ENCODE data around the gene LGALS9B.
"Not testable (repeated sequence)": the region's sequence is repeated elsewhere in the genome, so short reads cannot be mapped to it uniquely, and the experiment has no call there.

Gene LGALS9B

GRCh38 chr17:20469107-20469506, 1.8 kb upstream of the LGALS9B start:
- not testable (repeated sequence) for DNase-seq (ENCODE audit: low read depth in 4 of 4, low spot score in 1 of 4)

- not testable (repeated sequence) for DNase-seq (ENCODE audit: low read depth in 4 of 4, low spot score in 1 of 4)
Observed at GRCh38 chr17:20466999-20467398, 340 bp downstream of the LGALS9B start.

- not testable (repeated sequence) for DNase-seq (ENCODE audit: low read depth in 4 of 4, low spot score in 1 of 4)
Observed at GRCh38 chr17:20466553-20466952, 786 bp downstream of the LGALS9B start.

- not testable (repeated sequence) for DNase-seq (ENCODE audit: low read depth in 4 of 4, low spot score in 1 of 4)
Observed at GRCh38 chr17:20465535-20465934, 1.8 kb downstream of the LGALS9B start.

GRCh38 chr17:20464854-20465414, 2.4 kb downstream of the LGALS9B start:
- DNase-seq (ENCODE audit: low read depth in 4 of 4, low spot score in 1 of 4) = not testable (repeated sequence)

GRCh38 chr17:20462158-20462557, 5.2 kb downstream of the LGALS9B start:
- DNase-seq (ENCODE audit: low read depth in 4 of 4, low spot score in 1 of 4) = not testable (repeated sequence)

- not testable (repeated sequence) for DNase-seq (ENCODE audit: low read depth in 4 of 4, low spot score in 1 of 4)
Observed at GRCh38 chr17:20457848-20458381, 9.4 kb downstream of the LGALS9B start.

- not testable (repeated sequence) for DNase-seq (ENCODE audit: low read depth in 4 of 4, low spot score in 1 of 4)
Observed at GRCh38 chr17:20455106-20455505, 12.2 kb downstream of the LGALS9B start.

- DNase-seq (ENCODE audit: low read depth in 4 of 4, low spot score in 1 of 4) = not testable (repeated sequence)
Observed at GRCh38 chr17:20453820-20454434, 13.4 kb downstream of the LGALS9B start.

GRCh38 chr17:20450852-20451251, 16.5 kb downstream of the LGALS9B start:
- DNase-seq (ENCODE audit: low read depth in 4 of 4, low spot score in 1 of 4) = peak in 2 of 4 experiments; percentile 1 to 7

- DNase-seq (ENCODE audit: low read depth in 4 of 4, low spot score in 1 of 4) = not testable (repeated sequence)
Observed at GRCh38 chr17:20447534-20448321, 19.6 kb downstream of the LGALS9B start.

GRCh38 chr17:20446895-20447294, 20.4 kb downstream of the LGALS9B start:
- DNase-seq (ENCODE audit: low read depth in 4 of 4, low spot score in 1 of 4) = not testable (repeated sequence)

- not testable (repeated sequence) for DNase-seq (ENCODE audit: low read depth in 4 of 4, low spot score in 1 of 4)
Observed at GRCh38 chr17:20444581-20445236, 22.6 kb downstream of the LGALS9B start.

- not testable (repeated sequence) for DNase-seq (ENCODE audit: low read depth in 4 of 4, low spot score in 1 of 4)
Observed at GRCh38 chr17:20444173-20444572, 23.2 kb downstream of the LGALS9B start.

- not testable (repeated sequence) for DNase-seq (ENCODE audit: low read depth in 4 of 4, low spot score in 1 of 4)
Observed at GRCh38 chr17:20443632-20444031, 23.7 kb downstream of the LGALS9B start.

GRCh38 chr17:20440665-20441064, 26.7 kb downstream of the LGALS9B start:
- DNase-seq (ENCODE audit: low read depth in 4 of 4, low spot score in 1 of 4) = not testable (repeated sequence)

GRCh38 chr17:20435166-20435565, 32.2 kb downstream of the LGALS9B start:
- DNase-seq (ENCODE audit: low read depth in 4 of 4, low spot score in 1 of 4) = not testable (repeated sequence)

GRCh38 chr17:20433382-20433781, 34.0 kb downstream of the LGALS9B start:
- not testable (repeated sequence) for DNase-seq (ENCODE audit: low read depth in 4 of 4, low spot score in 1 of 4)

- DNase-seq (ENCODE audit: low read depth in 4 of 4, low spot score in 1 of 4) = not testable (repeated sequence)
Observed at GRCh38 chr17:20427264-20427663, 40.1 kb downstream of the LGALS9B start.

GRCh38 chr17:20422826-20423225, 44.5 kb downstream of the LGALS9B start:
- DNase-seq (ENCODE audit: low read depth in 4 of 4, low spot score in 1 of 4) = not testable (repeated sequence)

GRCh38 chr17:20418838-20419237, 48.5 kb downstream of the LGALS9B start:
- not testable (repeated sequence) for DNase-seq (ENCODE audit: low read depth in 4 of 4, low spot score in 1 of 4)
